ENCODE measurements around the gene CSH2. TPM values are rescaled to one million over a fixed set of nuclear protein-coding genes. Genes with fewer than 3 reads are reported as not detected.

The CSH2 gene
- total RNA-seq, 1 experiment from 2014 or later = not detected

DNA sequence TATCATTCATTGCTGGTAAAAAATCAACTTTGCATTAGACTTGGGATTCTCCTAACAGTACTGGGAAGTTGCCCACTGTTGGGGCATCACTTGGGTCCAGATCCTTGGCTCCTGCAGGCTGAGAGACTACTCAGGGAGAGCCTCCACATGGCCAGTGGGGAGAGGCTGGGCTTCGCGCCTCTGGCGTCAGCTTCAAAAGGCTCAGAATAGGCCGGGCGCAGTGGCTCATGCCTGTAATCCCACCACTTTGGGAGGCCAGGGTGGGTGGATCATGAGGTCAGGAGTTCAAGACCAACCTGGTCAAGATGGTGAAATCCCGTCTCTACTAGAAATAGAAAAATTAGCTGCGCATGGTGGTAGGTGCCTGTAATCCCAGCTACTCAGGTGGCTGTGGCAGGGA is 41.0 kb upstream of the CSH2 start:
- H2AFZ ChIP-seq (ENCODE audit: low read length) = no peak overlapping the region
- H3T11ph ChIP-seq (ENCODE audit: low read length) = no peak overlapping the region
- no peaks in the 10 kb centered on the region for H3K79me1 ChIP-seq (ENCODE audit: insufficient read depth, low read depth, low read length, poor library complexity, severe bottlenecking)
- H4K91ac ChIP-seq (ENCODE audit: insufficient read length, low read depth, low read length) = no peak overlapping the region
- no peak overlapping the region for H3K9ac ChIP-seq (ENCODE audit: extremely low read depth, insufficient read length, low read length)
- H3K18ac ChIP-seq (ENCODE audit: insufficient read length, low read depth, low read length) = no peak overlapping the region
- no CpG with 5 or more reads among the region's 7 CpGs for WGBS (ENCODE audit: extremely low coverage, insufficient read length, low lambda C conversion rate)
- no peaks in the 10 kb centered on the region for H3K27me3 ChIP-seq (ENCODE audit: insufficient read depth, low read length)
- H4K20me1 ChIP-seq (ENCODE audit: control insufficient read depth, insufficient read depth, insufficient read length) = no peaks in the 10 kb centered on the region
- H3K36me3 Mint-ChIP-seq (ENCODE audit: insufficient read depth in 1 of 3, low read depth in 3 of 3) = no peaks in the 10 kb centered on the region
- DNase-seq = no peak
- H2BK5ac ChIP-seq (ENCODE audit: insufficient read length, low read length) = no peak overlapping the region
- H3K27ac ChIP-seq (ENCODE audit: insufficient read length, low read depth, low read length) = no peak overlapping the region
- H3K27me3 Mint-ChIP-seq (ENCODE audit: low read depth) = peaks cover 19% of the 10 kb centered on the region
- no peaks in the 10 kb centered on the region for H3K79me2 ChIP-seq (ENCODE audit: insufficient read depth, low read length)
- H3K4me1 ChIP-seq (ENCODE audit: insufficient read depth, low read length) = peaks cover 3% of the 10 kb centered on the region; the same call in 1 of the 2 replicates
- H2BK20ac ChIP-seq (ENCODE audit: low read depth, low read length, poor library complexity, severe bottlenecking) = no peak overlapping the region
- H2BK120ac ChIP-seq (ENCODE audit: low read depth, low read length, poor library complexity, severe bottlenecking) = no peak overlapping the region
- H3K56ac ChIP-seq (ENCODE audit: insufficient read length, low read depth, low read length) = no peak overlapping the region
- H3K9me3 Mint-ChIP-seq = no peaks in the 10 kb centered on the region; a peak in 1 of 5 replicates
- H3K27ac Mint-ChIP-seq = no peak overlapping the region
- no peaks in the 10 kb centered on the region for H3K23me2 ChIP-seq (ENCODE audit: insufficient read length, low read depth, low read length, poor library complexity, severe bottlenecking)
- H2BK12ac ChIP-seq (ENCODE audit: insufficient read length, low read depth, low read length) = no peak overlapping the region
- no peak overlapping the region for H2AK5ac ChIP-seq (ENCODE audit: insufficient read length, low read length)
- TF ChIP-seq, protein P1, sequence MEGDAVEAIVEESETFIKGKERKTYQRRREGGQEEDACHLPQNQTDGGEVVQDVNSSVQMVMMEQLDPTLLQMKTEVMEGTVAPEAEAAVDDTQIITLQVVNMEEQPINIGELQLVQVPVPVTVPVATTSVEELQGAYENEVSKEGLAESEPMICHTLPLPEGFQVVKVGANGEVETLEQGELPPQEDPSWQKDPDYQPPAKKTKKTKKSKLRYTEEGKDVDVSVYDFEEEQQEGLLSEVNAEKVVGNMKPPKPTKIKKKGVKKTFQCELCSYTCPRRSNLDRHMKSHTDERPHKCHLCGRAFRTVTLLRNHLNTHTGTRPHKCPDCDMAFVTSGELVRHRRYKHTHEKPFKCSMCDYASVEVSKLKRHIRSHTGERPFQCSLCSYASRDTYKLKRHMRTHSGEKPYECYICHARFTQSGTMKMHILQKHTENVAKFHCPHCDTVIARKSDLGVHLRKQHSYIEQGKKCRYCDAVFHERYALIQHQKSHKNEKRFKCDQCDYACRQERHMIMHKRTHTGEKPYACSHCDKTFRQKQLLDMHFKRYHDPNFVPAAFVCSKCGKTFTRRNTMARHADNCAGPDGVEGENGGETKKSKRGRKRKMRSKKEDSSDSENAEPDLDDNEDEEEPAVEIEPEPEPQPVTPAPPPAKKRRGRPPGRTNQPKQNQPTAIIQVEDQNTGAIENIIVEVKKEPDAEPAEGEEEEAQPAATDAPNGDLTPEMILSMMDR (conservative IDR thresholded peaks at IDR 0.05) = no peak
- H3K4me2 ChIP-seq (ENCODE audit: insufficient read depth, insufficient read length, low read length) = no peak overlapping the region
- no peak overlapping the region for H2BK15ac ChIP-seq (ENCODE audit: low read depth, low read length)
- H3K14ac ChIP-seq (ENCODE audit: insufficient read depth, low read length) = no peak overlapping the region
- H3K4me3 Mint-ChIP-seq = no peak overlapping the region
- H4K8ac ChIP-seq (replicated peaks; ENCODE audit: insufficient read length, low read depth, low read length) = no peak overlapping the region
- no peak overlapping the region for H3K4ac ChIP-seq (ENCODE audit: low read depth, low read length)
- no peaks in the 10 kb centered on the region for H3K9me3 ChIP-seq (ENCODE audit: control insufficient read depth, low read depth, low read length)
- H3K4me1 Mint-ChIP-seq = peaks cover 19 to 35% of the 10 kb centered on the region in 2 experiments
- H3K23ac ChIP-seq (ENCODE audit: insufficient read length, low read depth, low read length) = no peak overlapping the region
- no peak overlapping the region for H4K5ac ChIP-seq (ENCODE audit: insufficient read length, low read depth, low read length)

All from H9 (cell line).